NCI-H2227 (cell line): ENCODE data around the gene ICE1.
"Not testable (repeated sequence)": the region's sequence is repeated elsewhere in the genome, so short reads cannot be mapped to it uniquely, and the experiment has no call there.

Source experiments
- DNase-seq: peaks from one replicate; lab custom pipeline; 2025; ENCODE audit not compliant: unreplicated experiment; lab: John Stamatoyannopoulos, UW

ICE1 gene

DNA sequence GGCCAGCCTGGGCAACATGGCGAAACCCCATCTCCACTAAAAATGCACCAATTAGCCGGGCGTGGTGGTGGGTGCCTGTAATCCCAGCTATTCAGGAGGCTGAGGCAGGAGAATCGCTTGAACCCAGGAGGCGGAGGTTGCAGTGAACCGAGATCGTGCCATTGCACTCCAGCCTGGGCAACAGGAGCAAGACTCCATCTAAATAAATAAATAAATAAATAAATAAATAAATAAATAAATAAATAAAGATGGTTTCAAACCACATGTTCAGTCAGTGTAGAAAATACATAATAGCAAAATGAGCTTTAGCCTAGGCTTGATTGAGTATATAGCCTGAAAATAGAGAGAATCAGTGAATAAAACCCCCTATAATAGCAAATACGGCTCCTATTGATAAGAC is 27.4 kb upstream of the ICE1 start:
- not testable (repeated sequence) for DNase-seq

DNA sequence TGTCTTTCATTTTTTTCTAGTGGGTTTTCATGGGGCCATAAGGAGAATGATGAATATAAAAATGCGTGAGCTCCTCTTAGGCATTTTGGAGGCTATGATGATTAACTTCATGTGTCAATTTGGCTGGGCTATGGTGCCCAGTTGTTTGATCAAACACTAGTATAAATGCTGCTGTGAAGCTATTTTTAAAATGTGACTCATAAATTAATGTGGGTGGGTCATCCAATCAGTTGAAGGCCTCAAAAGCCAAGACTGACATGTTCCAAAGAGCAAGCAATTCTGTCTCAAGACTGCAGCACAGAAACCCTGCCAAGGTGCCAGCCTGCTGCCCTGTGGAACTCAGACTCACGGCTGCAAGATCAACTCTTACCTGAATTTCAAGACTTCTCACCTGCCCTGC is 24.4 kb upstream of the ICE1 start:
- no peak for DNase-seq

DNA sequence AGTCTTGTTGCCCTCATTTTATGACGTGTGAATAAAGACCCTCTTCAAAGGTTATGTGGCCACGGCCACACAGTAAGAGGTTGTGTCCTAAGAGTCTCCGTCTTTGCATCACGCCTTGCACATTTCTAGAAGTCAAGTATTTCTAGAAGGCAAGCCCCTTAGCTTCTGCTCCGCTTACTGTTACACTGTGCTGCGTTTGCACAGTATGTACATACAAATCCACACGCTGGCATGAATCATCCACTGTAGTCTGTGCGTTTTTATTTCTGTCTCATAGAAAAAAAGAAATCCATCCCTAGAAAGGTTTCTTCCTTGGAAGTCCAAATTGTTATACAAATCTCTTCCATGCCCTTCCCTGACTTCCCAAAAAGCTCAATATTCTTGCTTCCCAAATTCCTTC is 21.4 kb upstream of the ICE1 start:
- no peak for DNase-seq

DNA sequence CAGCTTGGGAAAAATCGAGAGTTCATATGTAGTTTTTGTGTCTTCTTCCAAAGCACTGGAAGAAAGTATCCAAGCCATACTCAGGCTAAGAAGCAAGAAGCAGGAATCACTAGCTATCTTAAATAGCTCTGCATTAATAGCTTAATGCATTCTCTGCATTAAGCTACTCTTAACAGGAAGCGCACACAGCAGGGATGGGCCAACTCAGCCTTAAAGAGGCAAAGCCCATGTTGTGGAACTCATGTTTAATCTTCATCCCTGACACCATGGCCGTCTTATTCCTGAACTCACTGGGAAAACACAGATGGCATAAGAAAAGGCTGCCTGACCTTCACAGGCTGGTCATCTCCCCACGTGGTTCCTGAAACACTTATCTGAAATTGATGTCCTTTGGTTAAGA is 18.7 kb upstream of the ICE1 start:
- DNase-seq = no peak

DNA sequence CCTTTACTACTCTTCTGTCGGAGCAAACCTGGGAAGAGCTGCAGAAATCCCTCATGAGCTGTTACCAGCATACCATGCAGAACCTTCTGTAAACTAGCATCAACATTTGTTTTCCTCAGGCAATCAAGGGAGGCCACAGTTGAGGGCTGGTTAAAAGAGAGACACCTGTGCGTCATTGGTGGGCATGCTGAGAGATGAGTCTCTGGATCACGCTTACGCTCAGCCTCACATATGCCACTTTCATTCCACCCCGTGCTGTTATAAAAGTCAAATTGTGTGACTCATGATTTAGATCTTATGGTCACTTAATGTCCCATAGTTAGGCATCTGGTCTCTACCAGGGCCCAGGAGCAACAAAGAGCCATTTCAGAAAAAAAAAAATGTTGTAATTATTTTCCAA is 18.1 kb upstream of the ICE1 start:
- DNase-seq = no peak

DNA sequence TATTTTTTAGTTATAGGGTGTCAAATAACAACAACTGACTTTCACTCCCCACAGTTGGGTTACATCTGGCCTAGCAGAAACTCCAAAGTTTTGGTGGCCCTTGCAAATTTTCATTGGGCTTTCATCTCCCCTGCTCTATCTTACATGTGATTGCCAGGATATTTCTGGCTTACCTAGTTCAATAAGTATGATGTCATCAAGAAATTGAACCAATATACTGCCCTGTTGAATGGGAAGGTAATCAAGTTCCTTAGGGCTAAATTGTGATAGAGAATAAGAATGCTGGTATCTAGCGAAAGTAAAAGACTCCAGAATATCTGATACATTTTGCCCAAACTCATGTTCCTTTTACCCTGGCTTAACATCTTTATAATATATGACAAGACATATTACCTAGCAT is 17.0 kb upstream of the ICE1 start:
- DNase-seq = no peak

DNA sequence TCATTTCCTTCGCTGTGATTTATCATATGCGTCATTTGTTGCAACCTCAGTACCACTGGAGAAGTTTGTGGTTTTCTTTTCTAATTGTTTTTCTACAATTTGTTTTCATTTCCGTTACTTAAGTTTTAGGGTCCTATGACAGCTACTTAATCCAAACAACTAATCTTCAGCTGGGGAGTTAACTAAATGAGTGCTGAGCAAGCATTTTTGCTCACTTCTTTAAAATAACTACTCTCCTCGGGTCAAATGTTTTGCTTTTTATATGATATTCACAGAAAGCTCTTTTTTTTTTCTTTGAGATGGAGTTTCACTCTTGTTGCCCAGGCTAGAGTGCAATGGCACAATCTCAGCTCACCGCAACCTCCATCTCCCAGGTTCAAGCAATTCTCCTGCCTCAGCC is 14.6 kb upstream of the ICE1 start:
- DNase-seq = no peak

DNA sequence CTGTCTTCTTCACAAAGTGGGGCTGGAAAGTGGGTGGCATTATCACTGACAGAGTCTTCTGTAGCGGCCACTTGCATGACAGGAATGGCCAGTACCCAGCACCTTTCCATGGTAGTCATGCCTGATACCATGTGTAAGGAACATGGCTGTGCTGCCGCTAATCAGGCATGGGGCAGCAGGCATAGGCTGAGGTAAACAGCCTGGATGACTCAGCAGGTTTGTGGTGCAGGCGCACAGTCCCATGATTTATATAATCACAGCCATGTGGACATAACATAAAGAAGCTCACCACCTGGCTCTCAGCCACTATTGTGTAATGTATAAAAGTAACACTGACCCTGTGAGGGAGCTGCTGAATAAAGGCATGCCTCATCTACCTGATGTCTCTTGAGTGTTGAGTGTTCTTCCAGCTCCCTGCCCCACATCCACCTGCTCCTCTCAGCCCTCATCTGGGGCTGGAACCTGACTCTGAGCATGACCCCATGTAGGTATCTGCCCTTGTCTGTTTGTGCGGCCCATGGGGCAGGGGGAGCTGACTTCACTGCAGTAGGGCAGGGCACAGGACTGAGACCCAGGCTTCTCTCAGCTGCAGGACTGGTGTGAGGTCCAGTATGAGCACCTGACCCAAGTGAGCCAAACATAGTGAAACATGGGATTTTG is 13.2 kb upstream of the ICE1 start:
- no peak for DNase-seq

DNA sequence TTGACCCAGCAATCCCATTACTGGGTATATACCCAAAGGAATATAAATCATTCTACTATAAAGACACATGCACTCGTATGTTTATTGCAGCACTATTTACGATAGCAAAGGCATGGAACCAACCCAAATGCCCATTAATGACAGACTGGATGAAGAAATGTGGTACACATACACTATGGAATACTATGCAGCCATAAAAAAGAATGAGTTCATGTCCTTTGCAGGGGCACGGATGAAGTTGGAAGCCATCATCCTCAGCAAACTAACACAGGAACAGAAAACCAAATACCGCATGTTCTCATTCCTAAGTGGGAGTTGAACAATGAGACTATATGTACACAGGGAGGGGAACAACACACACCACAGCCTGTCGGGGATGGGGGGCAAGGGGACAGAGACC is 8.6 kb upstream of the ICE1 start:
- not testable (repeated sequence) for DNase-seq

DNA sequence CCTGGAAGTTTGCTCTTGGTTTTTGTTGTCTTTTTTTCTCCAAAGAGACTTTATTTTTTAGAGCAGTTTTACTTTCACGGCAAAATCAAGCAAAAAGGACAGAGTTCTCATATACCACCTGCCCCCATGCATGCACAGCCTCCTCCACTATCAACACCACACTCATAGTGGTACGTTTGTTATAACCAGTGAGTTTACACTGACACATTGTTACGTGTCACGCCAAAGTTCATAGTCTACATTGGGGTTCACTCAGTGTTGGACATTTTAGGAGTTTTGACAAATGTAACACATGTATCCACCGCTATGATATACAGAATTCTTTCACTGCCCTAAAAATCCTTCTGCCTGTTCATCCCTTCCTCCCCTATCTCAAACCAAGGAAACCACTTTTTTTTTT is 7.5 kb upstream of the ICE1 start:
- no peak for DNase-seq

DNA sequence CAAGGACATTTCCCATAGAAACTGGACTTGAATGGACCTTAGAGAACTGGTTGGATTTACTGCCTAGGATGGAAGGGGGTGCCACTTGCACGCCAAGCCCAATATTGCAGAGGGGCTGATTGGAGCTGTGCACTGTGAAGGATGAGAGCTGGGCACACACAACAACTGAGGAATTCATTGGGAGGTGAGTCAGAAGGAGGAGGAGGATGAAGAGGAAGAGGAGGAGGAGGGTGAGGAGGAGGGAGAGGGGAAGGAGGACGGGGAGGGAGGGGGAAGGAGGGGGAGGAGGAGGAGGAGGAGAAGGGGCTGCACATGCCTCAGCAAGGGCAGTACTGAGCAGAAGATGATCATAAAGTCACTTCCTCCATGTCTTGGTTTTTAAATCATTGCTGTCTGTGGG is 5.7 kb upstream of the ICE1 start:
- DNase-seq = no peak

DNA sequence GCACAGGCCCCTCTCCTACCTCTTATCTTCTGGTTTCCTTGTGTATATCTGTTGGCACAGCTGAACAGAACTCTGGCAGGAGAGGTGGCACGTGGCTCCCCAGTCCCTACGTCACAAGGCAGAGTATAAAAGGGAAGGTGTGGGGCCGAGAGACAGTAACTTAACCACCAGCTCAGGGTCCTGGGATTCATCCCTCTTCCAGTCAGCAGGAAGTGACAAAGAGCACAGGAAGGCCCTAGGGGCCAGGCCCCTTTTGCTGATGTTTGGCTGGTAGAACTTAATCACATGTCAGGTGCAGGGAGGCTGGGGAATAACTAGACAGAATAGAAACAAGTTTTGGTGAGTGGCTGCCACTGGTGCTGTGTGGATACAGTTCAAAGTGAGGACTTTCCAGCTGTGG is 4.5 kb upstream of the ICE1 start:
- no peak for DNase-seq

DNA sequence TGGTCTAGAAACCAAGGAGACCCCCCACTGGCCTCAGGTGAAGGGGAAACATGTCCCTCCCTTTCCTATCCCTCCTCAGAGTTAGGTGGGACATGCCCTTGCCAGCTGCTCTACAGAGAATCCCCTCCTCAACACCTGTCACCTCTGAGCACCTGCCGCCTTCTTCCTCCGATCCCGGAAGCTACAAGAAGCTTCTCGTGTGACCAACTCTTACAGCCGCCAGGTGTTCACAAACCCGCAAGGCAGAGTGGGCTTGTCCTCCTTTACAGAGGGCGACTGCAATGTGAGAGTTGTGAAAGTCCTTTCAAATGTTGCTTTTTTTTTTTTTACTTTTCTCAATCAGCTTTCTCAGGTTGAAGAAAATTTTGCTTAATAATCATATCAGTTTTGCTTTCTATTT is 3.7 kb upstream of the ICE1 start:
- no peak for DNase-seq

DNA sequence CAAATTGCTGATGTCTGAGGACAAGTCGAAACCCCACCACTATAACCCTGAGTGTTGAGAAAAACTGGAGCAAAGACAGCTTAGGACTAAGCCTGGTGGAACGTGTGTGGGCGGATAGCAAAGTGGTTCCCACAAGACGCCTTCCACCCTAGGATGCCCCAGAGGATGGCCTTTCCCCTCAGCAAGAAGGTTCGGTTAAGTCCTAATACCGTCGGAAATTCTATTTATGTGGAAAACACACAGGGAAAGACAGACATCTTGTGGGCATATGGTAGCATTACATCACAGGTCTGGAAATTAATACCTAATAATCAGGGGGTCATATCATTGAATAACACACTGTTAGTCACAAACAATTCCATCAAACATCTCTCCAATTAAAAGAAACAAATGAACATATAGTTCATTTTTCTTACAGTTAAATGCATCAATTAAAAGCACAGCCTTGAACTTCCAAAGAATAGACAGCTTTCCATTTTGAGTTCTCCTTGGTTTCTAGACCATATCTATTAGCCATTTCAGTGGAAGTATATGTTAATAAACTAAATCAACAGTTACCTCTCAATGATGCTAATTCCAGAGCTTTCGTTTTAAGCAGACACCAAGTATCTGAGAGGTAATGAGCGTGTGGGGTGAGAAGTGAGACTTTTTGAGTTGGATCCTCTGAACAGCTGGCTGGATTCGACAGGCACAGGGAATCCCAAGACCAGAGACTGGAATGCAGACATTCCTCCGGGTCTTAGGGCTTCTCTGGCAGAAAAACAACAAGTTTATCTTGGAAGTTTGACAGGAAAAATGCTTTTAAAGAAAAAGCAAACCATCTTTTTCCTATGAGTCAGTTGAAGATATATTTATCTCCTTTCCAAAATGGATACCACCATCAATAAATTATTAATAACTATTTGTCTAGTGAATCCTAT is 2.9 kb upstream of the ICE1 start:
- peak; percentile 55 for DNase-seq

DNA sequence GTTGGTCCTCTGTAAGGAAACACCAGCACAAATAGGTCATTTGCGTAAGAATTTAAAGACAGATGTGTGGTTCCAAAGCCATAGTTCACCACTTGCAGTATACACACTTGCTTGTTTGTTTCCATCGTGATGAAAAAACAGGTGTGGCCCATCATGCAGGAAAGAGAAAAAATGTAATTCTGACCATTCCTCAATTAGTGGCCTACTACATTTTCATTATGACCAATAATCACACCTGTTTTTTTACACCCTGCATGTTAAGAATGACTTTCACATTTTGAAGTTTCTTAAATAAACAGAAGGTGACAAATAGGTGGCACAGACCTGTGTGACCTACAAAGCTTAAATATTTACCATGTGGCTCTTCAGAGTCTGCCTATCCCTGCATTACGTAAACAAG is 2.2 kb upstream of the ICE1 start:
- no peak for DNase-seq

DNA sequence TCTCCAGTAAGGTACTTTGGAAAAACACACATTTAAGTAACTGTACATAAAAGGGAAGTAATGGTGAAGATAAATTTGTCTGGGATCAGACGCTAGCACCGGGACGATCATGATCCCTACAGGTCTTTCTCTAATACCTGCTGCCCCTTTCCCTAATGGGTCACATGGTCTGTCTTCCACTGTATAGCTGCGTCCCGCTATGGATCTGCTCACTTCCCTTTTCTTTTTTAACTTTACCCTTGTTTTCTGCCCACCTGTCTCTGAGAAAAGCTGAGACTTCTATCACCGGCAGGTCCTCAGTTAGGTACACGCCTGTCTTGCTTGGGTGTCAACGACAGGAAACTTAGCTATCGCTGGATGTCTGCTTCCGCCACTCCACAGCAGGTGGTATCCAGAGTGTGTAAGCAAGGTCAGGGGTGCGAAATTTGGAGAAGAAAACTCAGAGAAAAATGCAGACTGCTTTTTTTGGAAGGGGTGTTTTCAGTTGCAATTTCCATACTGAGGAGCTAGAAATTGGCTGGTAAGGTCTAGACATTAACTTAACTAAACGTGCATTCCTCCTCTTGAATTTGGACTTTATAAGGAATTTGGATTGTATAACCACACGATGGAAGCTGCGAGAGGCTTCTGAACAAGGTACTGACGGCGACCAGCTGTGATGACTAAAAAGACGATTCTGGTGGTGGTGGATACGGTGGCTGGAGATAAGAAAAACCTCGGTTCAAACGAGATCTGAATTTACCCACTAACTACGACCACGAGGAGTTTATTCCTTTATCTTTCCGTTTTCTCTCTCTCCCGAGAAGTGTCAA is 1.1 kb upstream of the ICE1 start:
- DNase-seq = peak; percentile 44

DNA sequence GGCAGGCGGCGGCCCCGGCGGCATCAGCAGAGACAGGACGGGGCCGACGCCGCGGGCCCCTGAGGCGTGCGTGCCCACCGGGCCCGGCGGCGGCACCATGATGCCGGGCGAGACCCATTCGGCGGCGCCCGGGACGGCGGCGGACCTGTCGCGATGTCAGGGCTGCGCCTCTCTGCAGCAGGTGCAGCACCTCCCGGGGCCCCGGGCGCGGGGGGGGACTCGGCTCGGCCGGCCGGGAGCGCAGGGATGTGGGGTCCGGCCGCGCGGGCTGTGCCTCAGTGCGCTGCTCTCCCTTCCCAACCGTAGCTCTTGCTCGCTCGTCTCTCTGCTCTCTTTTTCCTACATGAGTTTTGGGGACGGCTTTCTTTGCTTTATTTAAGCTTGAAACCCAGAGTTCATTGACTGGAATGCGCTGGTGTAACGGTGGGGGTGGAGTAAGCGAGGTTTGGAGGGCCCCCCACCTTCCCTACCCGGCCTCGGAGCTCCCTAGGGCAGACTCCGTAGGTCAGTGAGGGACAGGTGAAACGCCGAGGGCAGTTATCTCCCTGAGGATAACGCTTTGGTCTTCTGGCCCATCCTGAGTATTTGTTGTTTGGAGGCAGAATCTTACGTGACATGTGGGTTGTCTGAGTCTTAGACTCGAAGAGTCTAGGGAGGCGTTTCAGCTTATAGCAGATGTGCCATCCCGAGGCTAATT is 490 bp downstream of the ICE1 start:
- DNase-seq = peak; percentile 39

DNA sequence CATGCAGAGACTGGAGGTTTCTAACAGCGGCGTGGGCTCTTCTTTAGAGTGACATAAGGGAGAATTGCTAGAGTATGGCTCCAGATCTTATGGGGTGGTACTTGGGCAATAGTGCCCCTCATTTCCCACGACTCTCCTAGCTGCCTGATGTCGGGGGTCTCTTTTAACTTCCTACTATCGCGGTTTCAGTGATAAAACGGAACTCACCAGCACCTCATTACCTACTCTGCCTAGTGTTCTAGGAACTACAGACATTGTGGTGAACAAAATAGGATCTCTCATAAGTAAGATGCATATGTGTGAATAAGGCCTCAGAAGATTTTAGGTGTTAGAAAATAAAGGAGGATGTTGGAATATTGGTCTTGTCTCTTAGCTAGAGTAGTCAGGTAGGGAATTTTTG is 1.1 kb downstream of the ICE1 start:
- DNase-seq = no peak

DNA sequence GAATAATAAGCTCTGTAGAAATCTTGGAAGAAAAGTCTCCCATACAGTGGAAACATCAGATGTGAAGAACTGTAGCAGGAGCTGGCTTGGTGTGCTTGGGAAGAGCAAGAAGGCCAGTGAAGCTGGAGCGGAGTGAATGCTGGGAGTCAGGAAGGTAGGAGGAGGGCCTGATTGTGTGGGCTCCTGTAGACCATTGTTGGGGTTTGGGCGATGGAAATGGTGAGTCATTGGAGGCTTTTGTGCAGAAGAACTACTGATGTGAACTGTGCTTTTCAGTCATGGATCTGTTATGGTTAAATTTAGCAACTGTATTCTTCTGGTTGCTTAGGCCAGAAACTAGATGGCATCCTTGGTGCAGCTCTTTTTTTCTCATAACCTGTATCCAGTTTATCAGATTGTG is 2.3 kb downstream of the ICE1 start:
- DNase-seq = no peak

DNA sequence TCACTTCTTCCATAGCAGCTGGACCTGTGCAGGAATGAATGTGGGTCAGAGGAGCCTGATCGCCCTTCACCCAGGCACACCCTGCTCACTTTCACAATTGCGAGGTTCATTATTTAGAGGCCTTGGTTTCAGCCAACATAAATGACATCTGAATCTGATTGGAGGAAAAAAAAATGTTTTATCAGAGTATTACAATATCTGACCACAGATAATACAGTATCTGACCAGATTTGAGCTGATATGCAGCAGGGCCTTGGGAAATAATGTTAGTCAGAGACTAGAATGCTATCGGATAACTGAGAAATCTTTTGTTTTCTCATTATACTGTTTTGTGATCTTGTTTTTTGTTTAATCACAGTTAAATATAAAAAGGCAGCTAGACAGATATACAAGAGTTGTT is 7.7 kb downstream of the ICE1 start:
- DNase-seq = no peak

DNA sequence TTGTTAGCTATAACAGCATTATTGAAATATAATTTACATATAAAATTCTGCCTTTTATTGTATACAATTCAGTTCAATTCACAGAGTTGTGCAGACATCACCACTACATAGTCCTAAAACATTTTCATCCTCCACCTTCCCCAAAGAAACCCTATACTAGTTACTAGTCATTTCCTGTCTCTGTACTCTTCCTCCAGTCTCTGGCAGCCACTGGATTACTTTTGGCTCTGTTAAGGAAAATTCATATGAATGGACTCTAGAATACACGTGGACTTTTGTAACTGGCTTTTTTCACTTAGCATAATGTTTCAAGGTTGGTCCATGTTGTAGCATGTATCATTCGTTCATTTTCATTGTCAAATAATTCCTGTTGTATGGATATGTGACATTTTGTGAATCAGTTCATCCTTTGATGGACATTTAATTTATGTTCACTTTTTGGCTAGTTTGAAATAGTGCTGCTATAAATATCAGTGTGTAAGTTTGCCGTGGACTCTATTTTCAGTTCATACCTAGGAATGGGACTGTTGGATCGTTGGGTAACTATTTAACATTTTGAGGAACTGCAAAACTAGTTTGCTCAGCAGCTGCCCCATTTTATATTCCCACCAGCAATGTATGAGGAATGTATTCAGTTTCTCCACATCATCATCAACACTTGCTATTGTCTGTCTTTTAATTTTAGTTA is 9.7 kb downstream of the ICE1 start:
- no peak for DNase-seq
